Mesodermal cell (in vitro differentiated cells): ENCODE data around the gene NEK11.
"Not testable (repeated sequence)": the region's sequence is repeated elsewhere in the genome, so short reads cannot be mapped to it uniquely, and the experiment has no call there.

Experiments
- H3K27ac ChIP-seq: 2 replicates; pipeline ENCODE4 v1.7.0; 2013; ENCODE audit warnings: mild to moderate bottlenecking, low read depth, low read length, moderate library complexity; ENCODE audit not compliant: severe bottlenecking
- H3K36me3 ChIP-seq: 2 replicates; pipeline ENCODE4 v1.7.1; 2013; ENCODE audit warnings: mild to moderate bottlenecking, low read length, moderate library complexity; ENCODE audit not compliant: control insufficient read depth, insufficient read depth
- H3K4me1 ChIP-seq: one replicate; pipeline ENCODE4 v1.7.1; 2013; ENCODE audit warnings: mild to moderate bottlenecking, low read length; ENCODE audit not compliant: insufficient read depth, control insufficient read depth, poor library complexity, severe bottlenecking
- H3K4me3 ChIP-seq: 2 replicates; pipeline ENCODE4 v1.7.0; 2013; ENCODE audit warnings: low read length, control low read depth, mild to moderate bottlenecking; ENCODE audit not compliant: insufficient read depth, poor library complexity, severe bottlenecking; ENCODE audit errors: extremely low read depth
- H3K9me3 ChIP-seq: 2 replicates; pipeline ENCODE4 v1.7.1; 2013; ENCODE audit warnings: mild to moderate bottlenecking, low read length, moderate library complexity; ENCODE audit not compliant: control insufficient read depth
- WGBS, 2 experiments: methylation state at CpG; one replicate each; pipeline ENCODE4 v1.1.5; 2013; ENCODE audit warnings: missing lambda C conversion rate in 2 of 2; ENCODE audit not compliant: insufficient coverage in 2 of 2; 5-methylcytosine and 5-hydroxymethylcytosine counted together

Gene NEK11

DNA sequence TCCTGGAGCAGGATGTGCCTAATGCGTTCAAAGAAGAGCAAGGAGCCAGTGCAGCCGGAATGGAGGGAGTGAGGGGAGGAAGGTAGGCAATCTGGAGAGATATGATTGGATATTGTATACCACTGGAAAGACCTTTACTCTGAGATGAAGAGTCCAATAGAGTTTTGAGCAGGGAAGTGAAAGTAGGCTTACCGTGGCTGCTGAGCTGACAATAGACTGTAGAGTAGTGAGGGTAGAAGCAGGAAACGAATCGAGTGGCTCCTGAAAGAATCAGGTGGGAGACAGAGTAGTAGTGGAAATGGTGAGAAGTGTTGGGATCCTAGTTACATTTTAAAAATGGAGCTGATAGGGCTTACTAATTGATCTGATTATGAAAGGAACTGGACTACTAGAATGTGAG, 303.1 kb downstream of the NEK11 start:
- no peak overlapping the region for H3K27ac ChIP-seq
- WGBS, 2 experiments = 91 to 95% methylated on average over 5 of the region's 5 CpGs

DNA sequence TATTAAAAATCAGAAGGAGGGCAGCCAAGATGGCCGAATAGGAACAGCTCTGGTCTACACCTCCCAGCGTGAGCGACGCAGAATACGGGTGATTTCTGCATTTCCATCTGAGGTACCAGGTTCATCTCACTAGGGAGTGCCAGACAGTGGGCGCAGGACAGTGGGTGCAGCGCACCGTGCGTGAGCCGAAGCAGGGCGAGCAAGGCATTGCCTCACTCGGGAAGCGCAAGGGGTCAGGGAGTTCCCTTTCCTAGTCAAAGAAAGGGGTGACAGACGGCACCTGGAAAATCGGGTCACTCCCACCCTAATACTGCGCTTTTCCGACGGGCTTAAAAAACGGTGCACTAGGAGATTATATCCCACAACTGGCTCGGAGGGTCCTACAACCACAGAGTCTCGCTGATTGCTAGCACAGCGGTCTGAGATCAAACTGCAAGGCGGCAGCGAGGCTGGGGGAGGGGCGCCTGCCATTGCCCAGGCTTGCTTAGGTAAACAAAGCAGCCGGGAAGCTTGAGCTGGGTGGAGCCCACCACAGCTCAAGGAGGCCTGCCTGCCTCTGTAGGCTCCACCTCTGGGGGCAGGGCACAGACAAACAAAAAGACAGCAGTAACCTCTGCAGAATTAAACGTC, 304.9 kb downstream of the NEK11 start:
- not testable (repeated sequence) for H3K4me3 ChIP-seq, H3K27ac ChIP-seq, H3K9me3 ChIP-seq, H3K4me1 ChIP-seq, H3K36me3 ChIP-seq
- 88 to 97% methylated on average over 6 to 9 of the region's 27 CpGs for WGBS, 2 experiments

More for the DNA sequence above, 303.1 kb downstream of the NEK11 start:
- H3K4me3 ChIP-seq = no peak overlapping the region
- no peaks in the 10 kb centered on the region for H3K9me3 ChIP-seq
- H3K4me1 ChIP-seq = no peaks in the 10 kb centered on the region
- H3K36me3 ChIP-seq = no peaks in the 10 kb centered on the region

DNA sequence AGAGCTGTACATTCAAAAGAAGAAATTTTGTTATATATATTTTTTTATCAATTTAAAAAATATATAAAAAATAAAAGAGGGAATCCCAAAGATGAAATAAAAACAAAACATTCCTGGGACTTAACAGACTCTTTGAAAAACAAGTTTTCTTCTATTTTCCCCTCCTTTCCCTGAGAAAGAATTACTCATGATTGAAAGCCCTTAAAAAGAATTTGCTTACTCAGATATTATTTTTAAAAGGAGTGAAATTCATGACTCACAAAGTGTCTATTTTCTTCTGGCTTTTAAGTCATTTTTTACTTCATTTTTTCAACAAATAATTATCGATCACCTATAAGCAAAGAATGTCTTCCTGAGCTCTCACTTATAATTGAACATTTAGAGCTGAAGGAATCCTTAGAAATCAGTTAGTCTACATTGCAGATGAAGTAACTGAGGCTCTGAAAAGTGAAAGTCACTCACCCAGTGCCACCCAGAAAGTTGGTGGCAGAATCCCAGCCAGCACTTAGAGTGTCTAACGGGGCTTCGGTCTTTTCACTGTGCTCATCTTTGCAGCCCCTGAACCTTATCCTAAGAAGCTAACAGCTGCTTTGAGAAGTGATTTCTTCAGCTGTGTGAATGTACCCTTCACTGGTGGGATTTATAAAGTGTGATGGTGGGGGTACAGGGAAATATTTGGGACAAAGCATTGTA, 312.4 kb downstream of the NEK11 start:
- Histone ChIP-seq H3K27ac (no peak overlapping the region), H3K36me3 (no peaks in the 10 kb centered on the region), H3K4me1 (no peaks in the 10 kb centered on the region), H3K4me3 (no peak overlapping the region), H3K9me3 (no peaks in the 10 kb centered on the region)
- WGBS, 2 experiments = 70 to 88% methylated on average over 2 of the region's 3 CpGs

DNA sequence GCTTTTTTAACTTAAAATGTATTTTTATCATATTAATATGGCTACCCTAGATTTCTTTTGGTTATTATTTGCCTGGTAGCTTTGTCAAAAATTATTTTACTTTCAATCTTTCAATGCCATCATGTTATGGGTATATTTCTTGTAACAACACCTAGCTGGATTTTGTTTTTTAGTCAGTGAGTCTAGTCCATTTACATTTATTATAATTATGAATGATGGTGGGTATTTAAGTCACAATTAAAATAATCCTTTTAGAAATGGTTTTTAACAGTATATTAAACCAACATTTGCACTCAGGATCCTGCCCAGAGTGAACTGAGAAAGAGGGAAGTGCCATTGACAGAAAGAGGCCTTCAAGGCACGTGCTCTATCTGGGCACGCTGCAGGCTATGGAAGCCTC, 315.1 kb downstream of the NEK11 start:
- Histone ChIP-seq H3K4me1 (no peaks in the 10 kb centered on the region), H3K27ac (no peak overlapping the region), H3K4me3 (no peak overlapping the region), H3K36me3 (no peaks in the 10 kb centered on the region), H3K9me3 (no peaks in the 10 kb centered on the region)
- no CpG with 5 or more reads among the region's 2 CpGs for WGBS, 2 experiments

DNA sequence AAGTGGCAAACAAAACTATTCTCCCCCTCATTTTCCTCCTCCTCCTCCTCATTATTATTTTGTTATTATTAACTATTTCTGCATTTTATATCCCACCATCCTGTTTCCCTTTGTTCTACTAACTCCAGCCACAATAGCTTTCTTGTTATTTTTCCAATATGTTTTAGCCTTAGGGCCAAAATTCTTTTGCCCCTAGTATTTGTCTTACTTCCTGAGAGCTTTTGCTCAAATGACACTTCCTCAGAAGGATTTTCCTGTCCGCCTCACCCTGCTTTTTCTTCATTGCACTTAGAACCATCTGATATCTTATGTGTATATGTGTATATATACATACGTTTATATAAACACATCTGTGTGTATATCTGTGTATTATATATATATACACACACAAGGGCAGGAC, 322.2 kb downstream of the NEK11 start:
- H3K36me3 ChIP-seq = no peaks in the 10 kb centered on the region
- WGBS, 2 experiments = no CpG with 5 or more reads among the region's 2 CpGs

DNA sequence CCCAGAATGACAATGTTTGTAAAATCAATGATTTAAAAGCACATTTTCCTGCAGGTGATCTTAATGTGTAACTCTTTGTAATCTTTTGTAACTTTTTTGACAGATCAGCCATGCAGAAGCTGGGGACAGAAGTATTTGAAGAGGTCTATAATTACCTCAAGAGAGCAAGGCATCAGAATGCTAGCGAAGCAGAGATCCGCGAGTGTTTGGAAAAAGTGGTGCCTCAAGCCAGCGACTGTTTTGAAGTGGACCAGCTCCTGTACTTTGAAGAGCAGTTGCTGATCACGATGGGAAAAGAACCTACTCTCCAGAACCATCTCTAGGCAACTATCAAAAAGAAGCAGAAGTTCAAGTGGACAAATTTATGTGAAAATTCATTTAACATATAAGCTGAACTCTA, 322.8 kb downstream of the NEK11 start:
- Histone ChIP-seq H3K4me1 (peaks cover 10% of the 10 kb centered on the region), H3K9me3 (no peaks in the 10 kb centered on the region), H3K4me3 (no peak overlapping the region), H3K27ac (no peak overlapping the region), H3K36me3 (no peaks in the 10 kb centered on the region)
- WGBS, 2 experiments = 94 to 97% methylated on average over 4 of the region's 5 CpGs

More for the DNA sequence above, 322.2 kb downstream of the NEK11 start:
- Histone ChIP-seq H3K4me1 (peaks cover 10% of the 10 kb centered on the region), H3K4me3 (no peak overlapping the region), H3K27ac (no peak overlapping the region), H3K9me3 (no peaks in the 10 kb centered on the region)

DNA sequence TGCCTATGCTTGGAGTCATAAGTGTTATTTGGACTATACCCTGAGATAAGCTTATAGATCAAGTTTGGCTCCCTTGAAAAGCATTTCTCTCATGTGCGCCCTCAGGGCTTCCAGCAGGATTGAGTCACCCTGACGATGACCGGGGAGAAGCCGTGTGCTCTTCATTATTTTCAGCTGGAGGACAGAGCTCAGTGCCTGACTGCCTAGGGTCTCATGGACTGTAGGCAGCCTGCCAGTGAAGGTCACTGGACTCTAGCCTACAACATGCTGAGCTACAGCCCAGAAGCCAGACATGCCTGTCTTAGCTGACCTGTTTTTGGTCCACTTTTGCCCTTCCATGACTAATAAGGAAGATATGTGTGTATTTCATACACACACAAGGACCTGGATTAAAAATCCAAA, 323.3 kb downstream of the NEK11 start:
- Histone ChIP-seq H3K27ac (no peak overlapping the region), H3K36me3 (no peaks in the 10 kb centered on the region), H3K4me1 (peaks cover 10% of the 10 kb centered on the region), H3K9me3 (no peaks in the 10 kb centered on the region), H3K4me3 (no peak overlapping the region)
- WGBS, 2 experiments = 81 to 93% methylated on average over 4 of the region's 4 CpGs

DNA sequence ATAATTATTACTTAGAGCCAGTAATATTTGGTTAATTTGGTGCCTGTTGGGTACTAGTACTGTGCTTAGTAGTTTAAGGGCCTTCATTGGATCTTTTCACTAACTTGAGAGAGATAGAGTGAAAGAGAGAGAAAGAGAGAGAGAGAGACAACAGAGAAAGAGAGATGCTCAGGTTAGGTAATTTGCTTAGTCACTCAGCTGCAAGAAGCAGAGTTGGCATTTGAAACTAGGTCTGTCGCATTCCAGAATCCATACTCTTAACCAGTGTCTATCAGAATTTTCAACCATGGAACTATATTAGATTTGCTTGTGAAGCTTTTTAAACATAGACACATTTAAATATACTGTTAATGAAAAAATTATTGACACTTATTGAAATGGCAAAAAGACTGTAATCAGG, 323.8 kb downstream of the NEK11 start:
- Histone ChIP-seq H3K4me1 (peaks cover 10% of the 10 kb centered on the region), H3K36me3 (no peaks in the 10 kb centered on the region), H3K9me3 (no peaks in the 10 kb centered on the region), H3K4me3 (no peak overlapping the region), H3K27ac (no peak overlapping the region)
- no CpG with 5 or more reads among the region's 1 CpG for WGBS, 2 experiments

DNA sequence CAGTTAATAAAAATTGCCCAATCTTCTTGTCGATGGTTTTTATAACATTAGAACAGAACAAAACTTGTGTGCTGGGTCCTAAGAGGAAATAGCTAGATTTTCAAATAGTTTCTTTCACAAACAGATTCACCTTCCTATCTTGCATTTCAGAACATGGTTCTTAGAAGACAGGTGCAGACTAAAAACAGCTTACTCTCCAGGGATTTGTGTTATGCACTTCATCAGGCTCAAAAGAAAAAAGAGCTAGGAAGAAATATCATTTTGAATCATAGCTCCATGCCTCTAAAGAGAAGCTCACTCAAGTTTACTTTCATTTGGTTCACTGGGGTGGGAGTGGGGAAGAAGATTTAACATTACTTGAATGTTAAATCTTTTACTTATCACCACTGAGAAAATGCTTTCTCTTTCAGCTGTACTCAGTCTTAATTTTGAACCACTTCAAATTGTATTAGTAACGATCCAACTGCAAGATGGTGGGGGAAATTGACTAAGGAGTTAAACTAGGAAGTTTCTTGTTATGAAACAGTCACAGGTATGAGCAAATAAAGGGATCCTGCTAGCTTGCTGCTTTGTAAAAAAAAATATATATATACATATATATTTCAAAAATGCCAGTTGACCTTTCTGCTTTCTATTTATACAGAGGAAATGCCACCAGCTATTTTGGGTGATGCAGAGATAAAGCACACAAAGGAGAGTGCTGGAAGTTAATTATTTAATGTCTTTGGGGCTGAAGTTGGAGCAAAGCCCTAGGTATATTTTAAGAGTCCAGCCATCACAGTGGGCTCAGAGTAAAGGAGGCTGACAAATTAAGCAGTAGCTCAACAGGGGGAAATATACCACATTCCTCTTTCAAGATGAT, 326.6 kb downstream of the NEK11 start:
- no CpG with 5 or more reads among the region's 2 CpGs for WGBS, 2 experiments
- Histone ChIP-seq H3K9me3 (no peaks in the 10 kb centered on the region), H3K4me1 (peaks cover 10% of the 10 kb centered on the region), H3K4me3 (no peak overlapping the region), H3K36me3 (no peaks in the 10 kb centered on the region), H3K27ac (no peak overlapping the region)

DNA sequence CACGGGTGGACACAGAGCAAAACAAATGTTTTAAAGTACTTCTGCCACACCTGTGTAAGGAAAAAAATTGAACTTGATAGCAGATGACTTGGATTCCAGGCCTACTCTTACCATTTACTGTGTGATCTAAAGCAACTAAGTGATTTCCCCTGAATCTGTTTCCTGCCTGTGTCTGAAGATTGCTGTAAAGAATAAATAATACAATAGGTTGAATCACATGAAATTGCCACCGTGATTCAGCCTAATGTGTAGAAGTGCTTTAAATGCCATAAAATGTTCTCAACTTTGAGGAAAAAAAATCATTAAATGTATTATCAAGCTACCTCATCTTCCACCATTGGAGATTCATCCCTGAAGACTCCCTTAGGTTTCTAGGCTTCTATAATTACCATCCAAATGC, 327.3 kb downstream of the NEK11 start:
- 67 to 100% methylated on average over 1 of the region's 2 CpGs for WGBS, 2 experiments
- Histone ChIP-seq H3K27ac (no peak overlapping the region), H3K36me3 (no peaks in the 10 kb centered on the region), H3K4me3 (no peak overlapping the region), H3K9me3 (no peaks in the 10 kb centered on the region), H3K4me1 (peaks cover 9% of the 10 kb centered on the region)
